ENCODE data around the gene USP6. TPM values are rescaled to one million over a fixed set of nuclear protein-coding genes. Genes with fewer than 3 reads are reported as not detected.

USP6 gene
- total RNA-seq, 1 donor, result not detected

DNA sequence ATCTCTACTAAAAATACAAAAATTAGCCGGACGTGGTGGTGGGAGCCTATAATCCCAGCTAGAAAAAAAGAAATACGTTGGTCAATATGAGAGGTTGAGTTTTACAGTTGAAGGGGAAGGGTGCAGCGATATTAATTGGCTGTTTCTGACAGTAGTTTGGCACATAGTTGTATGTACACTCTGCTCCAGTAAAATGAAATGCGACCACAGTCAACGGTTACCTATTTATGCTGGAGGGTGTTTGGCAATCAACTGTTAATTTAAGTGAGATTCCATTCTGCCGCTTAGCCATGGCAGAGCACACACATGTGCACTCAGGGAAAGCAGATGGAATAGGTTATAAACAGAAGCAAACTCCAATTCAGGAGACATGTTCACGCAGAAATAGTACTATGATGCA, 85.2 kb downstream of the USP6 start:
- Histone ChIP-seq H3K4me2 (ENCODE audit: insufficient read depth, low read length) (no peak overlapping the region), H3K36me3 (ENCODE audit: insufficient read depth, low read length) (no peaks in the 10 kb centered on the region), H3K4me3 (ENCODE audit: insufficient read depth, low read length) (no peak overlapping the region), H4K20me1 (ENCODE audit: insufficient read depth, low read length) (peaks cover 10% of the 10 kb centered on the region), H3K4me1 (ENCODE audit: insufficient read depth, low read length) (peaks cover 14% of the 10 kb centered on the region), H2AFZ (ENCODE audit: low read length) (no peak overlapping the region), H3K9me3 (ENCODE audit: low read depth, low read length) (no peaks in the 10 kb centered on the region), H3K27ac (ENCODE audit: low read depth, low read length) (no peak overlapping the region), H3K79me2 (ENCODE audit: insufficient read depth, low read length) (peaks cover 4% of the 10 kb centered on the region), H3K27me3 (ENCODE audit: insufficient read depth, low read length) (no peaks in the 10 kb centered on the region)
- DNase-seq (ENCODE audit: insufficient read length, low spot score, missing footprints), result no peak
- TF ChIP-seq, protein P1, sequence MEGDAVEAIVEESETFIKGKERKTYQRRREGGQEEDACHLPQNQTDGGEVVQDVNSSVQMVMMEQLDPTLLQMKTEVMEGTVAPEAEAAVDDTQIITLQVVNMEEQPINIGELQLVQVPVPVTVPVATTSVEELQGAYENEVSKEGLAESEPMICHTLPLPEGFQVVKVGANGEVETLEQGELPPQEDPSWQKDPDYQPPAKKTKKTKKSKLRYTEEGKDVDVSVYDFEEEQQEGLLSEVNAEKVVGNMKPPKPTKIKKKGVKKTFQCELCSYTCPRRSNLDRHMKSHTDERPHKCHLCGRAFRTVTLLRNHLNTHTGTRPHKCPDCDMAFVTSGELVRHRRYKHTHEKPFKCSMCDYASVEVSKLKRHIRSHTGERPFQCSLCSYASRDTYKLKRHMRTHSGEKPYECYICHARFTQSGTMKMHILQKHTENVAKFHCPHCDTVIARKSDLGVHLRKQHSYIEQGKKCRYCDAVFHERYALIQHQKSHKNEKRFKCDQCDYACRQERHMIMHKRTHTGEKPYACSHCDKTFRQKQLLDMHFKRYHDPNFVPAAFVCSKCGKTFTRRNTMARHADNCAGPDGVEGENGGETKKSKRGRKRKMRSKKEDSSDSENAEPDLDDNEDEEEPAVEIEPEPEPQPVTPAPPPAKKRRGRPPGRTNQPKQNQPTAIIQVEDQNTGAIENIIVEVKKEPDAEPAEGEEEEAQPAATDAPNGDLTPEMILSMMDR (IDR thresholded peaks at IDR 0.05; ENCODE audit: extremely low read depth, low read depth, low read length), result no peak

DNA sequence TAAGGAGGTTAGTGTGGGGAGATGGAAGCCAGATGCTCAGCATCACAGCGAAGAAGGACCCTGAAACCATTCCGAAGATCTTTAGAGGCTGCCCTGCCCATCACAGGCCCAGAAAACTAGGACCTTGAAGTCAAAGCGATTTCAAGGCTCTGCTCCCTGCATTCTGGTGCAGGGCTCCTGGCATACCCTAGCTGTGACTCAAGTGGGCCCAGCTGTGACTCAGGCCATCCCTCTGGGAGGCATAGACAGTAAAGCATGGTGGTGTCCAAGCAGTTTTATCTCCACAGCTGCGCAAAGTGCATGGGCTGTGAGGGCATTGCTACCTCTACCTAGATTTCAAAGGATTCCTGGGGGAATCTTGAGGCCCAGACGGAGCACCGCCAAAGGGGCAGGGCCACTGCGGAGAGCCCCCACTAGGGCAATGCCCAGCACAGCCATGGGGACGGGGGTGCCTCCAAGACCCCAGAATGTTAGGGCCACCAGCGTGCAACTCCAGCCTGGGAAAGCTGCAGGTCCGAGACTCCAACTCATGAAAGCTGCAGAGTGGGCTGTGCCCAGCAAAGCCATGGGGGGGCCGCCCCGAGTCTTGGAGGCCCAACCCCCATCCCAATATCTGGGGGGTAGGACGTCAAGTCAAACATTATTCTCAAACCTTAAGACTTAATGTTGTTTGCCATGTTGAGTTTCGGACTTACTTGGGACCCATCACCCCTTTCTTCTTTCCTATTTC, 87.5 kb downstream of the USP6 start:
- DNase-seq (ENCODE audit: insufficient read length, low spot score, missing footprints), result peak; percentile 91
- Histone ChIP-seq H3K4me1 (ENCODE audit: insufficient read depth, low read length) (peaks cover 14% of the 10 kb centered on the region), H4K20me1 (ENCODE audit: insufficient read depth, low read length) (peaks cover 9% of the 10 kb centered on the region), H3K9me3 (ENCODE audit: low read depth, low read length) (no peaks in the 10 kb centered on the region), H3K27ac (ENCODE audit: low read depth, low read length) (no peak overlapping the region), H3K79me2 (ENCODE audit: insufficient read depth, low read length) (peaks cover 4% of the 10 kb centered on the region), H3K27me3 (ENCODE audit: insufficient read depth, low read length) (no peaks in the 10 kb centered on the region), H3K4me3 (ENCODE audit: insufficient read depth, low read length) (peak overlapping the region; percentile 23), H2AFZ (ENCODE audit: low read length) (no peak overlapping the region), H3K36me3 (ENCODE audit: insufficient read depth, low read length) (no peaks in the 10 kb centered on the region), H3K4me2 (ENCODE audit: insufficient read depth, low read length) (peak overlapping the region; percentile 20)
- TF ChIP-seq, protein P1 (IDR thresholded peaks at IDR 0.05; ENCODE audit: extremely low read depth, low read depth, low read length), result no peak

DNA sequence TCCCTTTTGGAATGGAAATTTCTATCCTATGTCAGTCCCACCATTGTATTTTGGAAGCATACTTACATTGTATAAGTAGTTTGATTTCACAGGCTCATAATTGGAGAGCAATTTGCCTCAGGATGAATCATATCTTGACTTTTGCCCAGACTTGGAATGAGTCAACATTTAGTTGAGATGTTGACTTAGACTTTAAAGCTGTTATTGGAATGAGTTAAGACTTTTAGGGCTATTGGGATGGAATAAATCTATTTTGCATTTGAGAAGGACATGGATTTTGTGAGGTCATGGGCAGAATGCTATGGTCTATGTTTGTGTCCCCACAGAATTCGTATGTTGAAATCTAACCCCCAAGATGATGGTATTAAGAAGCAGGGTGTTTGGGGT, 88.1 kb downstream of the USP6 start:
- H3K27me3 ChIP-seq (ENCODE audit: insufficient read depth, low read length), result no peaks in the 10 kb centered on the region
- no peak overlapping the region for H2AFZ ChIP-seq (ENCODE audit: low read length)
- TF ChIP-seq, protein P1 (IDR thresholded peaks at IDR 0.05; ENCODE audit: extremely low read depth, low read depth, low read length), result no peak
- peak overlapping the region; percentile 10 for H3K4me2 ChIP-seq (ENCODE audit: insufficient read depth, low read length)
- H3K79me2 ChIP-seq (ENCODE audit: insufficient read depth, low read length), result peaks cover 4% of the 10 kb centered on the region
- H3K4me3 ChIP-seq (ENCODE audit: insufficient read depth, low read length), result no peak overlapping the region
- H3K36me3 ChIP-seq (ENCODE audit: insufficient read depth, low read length), result no peaks in the 10 kb centered on the region
- H3K27ac ChIP-seq (ENCODE audit: low read depth, low read length), result peak overlapping the region; percentile 34
- peaks cover 14% of the 10 kb centered on the region for H3K4me1 ChIP-seq (ENCODE audit: insufficient read depth, low read length)
- DNase-seq (ENCODE audit: insufficient read length, low spot score, missing footprints), result peak; percentile 77
- peaks cover 5% of the 10 kb centered on the region for H4K20me1 ChIP-seq (ENCODE audit: insufficient read depth, low read length)
- H3K9me3 ChIP-seq (ENCODE audit: low read depth, low read length), result no peaks in the 10 kb centered on the region

DNA sequence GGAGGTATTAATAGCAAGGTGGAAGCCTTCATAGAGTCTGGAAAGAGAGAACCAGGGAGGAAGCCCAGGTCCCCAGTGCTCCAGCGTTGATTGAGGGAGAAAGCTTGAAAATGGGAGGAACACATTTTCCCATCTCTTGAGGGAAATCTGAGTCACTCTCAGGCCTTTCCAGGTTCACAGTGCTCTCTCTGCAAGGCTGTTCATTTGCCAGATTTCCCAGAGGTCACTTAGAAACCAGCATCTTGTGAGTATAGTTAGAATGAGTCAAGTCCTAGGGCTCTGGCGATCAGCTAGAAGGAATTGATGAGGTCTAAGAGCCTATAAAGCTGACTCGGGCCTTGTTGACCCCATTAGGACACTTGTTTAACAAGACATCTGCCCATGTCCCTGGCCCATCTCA, 93.6 kb downstream of the USP6 start:
- Histone ChIP-seq H3K4me2 (ENCODE audit: insufficient read depth, low read length) (no peak overlapping the region), H3K4me1 (ENCODE audit: insufficient read depth, low read length) (peaks cover 7% of the 10 kb centered on the region), H4K20me1 (ENCODE audit: insufficient read depth, low read length) (peaks cover 3% of the 10 kb centered on the region), H3K9me3 (ENCODE audit: low read depth, low read length) (no peaks in the 10 kb centered on the region), H3K27me3 (ENCODE audit: insufficient read depth, low read length) (no peaks in the 10 kb centered on the region), H3K36me3 (ENCODE audit: insufficient read depth, low read length) (peaks cover 5% of the 10 kb centered on the region), H2AFZ (ENCODE audit: low read length) (no peak overlapping the region), H3K79me2 (ENCODE audit: insufficient read depth, low read length) (no peaks in the 10 kb centered on the region), H3K27ac (ENCODE audit: low read depth, low read length) (peak overlapping the region; percentile 30), H3K4me3 (ENCODE audit: insufficient read depth, low read length) (no peak overlapping the region)
- TF ChIP-seq, protein P1 (IDR thresholded peaks at IDR 0.05; ENCODE audit: extremely low read depth, low read depth, low read length), result no peak
- peak; percentile 90 for DNase-seq (ENCODE audit: insufficient read length, low spot score, missing footprints)
